HG02763 (cell line): ENCODE measurements around the gene GRIK2.
A peak's percentile ranks its signal among the peaks of the same experiment; 100 is the strongest.
"Not testable (repeated sequence)": the region's sequence is repeated elsewhere in the genome, so short reads cannot be mapped to it uniquely, and the experiment has no call there.

Experiments used
- ATAC-seq: cut with Tn5 transposase; IDR thresholded peaks from one replicate; pipeline ENCODE4 v1.9.1; 2021; ENCODE audit warnings: mild to moderate bottlenecking, moderate library complexity; ENCODE audit not compliant: unreplicated experiment

Gene GRIK2

DNA sequence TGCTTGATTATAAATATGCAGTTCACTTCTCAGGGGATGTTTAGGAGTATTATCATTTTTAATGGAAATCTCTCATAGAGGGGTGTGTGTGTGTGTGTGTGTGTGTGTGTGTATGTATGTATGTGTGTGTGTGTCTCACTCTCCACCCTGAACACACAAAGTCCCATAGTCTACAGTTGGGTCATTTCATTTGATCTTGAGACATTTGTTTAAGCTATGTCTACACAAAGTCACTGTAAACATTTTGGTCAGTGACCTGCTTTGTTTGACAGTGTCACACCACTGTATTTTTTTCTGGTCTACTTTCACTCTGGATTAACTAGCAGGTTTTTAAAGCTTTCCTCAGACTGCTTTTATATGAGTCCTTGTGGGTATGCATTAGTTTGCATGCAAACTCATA lies 215.2 kb downstream of the GRIK2 start:
- no peak for ATAC-seq

DNA sequence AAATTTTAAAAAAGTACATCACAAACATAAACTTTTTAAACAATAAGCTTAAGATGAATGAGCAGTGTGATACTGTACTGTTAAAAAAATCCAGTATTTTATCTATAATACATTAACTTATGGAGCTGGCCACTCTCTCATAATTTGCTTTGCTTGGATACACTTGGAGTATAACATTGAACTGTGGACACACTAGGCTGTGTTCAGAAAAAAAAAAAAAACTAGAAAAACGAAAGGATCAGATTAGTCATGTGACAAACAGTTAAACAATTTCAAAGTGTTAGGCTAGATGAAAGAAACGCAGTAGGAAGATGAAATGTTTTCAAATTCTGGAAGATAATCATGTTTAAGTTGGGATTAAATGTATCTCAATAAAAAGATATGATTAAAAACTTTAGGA lies 220.0 kb downstream of the GRIK2 start:
- no peak for ATAC-seq

DNA sequence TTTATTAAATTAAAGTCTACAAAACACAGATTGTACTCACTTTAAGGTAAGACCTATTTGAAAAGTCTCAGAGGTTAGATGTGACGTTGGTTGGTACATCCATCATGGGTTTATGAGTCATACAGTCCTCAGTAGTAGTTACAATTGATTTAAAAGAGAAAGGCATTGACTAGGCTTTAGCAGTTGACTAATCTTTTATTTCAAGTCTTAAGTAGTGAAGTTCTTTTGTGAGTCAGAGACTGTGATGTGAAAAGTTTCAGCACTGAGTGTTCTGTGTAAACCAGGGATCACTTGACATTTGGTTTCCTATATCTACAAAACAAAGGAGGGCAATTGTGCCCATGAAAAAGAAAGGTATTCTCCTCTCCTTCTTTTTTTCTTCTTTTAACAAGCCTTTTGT lies 221.3 kb downstream of the GRIK2 start:
- ATAC-seq: no peak

DNA sequence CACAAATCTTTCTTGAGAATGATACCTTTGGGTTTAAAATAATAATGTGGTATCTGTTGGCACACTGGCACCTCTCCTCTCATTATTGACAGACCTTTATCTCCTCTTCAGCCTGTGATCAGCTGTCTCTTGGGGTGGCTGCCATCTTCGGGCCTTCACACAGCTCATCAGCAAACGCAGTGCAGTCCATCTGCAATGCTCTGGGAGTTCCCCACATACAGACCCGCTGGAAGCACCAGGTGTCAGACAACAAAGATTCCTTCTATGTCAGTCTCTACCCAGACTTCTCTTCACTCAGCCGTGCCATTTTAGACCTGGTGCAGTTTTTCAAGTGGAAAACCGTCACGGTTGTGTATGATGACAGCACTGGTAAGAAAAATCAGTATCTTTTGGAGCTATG lies 232.8 kb downstream of the GRIK2 start:
- no peak for ATAC-seq

DNA sequence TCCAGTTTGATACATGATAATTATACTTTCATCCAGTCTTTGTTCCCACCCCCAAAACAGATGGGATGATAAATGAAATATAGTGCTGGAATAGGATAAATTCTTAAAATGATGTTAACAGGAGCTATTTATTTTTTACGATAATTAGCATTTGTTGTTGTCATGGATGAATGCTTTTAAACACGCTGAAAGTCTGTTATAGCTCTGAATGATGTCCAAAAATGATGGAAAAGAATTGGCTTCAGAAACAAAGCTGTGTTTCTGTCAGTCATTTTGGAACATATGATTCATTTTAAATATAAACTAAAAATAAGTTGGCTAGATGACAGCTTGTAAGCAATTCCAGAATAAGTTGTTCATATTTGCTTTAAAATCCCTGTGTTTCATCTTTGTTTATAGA lies 237.4 kb downstream of the GRIK2 start:
- no peak for ATAC-seq

DNA sequence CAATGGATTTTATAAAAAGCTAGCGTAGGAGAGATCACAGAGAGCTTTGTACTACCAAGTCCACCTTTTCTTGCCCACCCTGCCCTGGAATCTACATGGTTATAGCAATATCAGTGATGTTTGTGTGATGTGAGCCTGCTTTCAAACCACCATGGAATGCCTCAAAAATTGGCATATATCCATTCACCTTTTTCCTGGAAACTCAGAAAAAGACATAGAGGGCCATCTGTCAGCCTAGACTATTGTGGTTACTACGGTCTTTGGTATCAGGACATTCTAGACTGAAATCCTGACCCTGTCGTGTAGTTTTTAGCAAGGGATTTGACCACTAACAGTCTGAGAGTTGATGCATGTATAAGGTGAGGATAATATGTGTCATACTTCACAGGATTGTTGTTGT lies 239.6 kb downstream of the GRIK2 start:
- ATAC-seq: no peak

DNA sequence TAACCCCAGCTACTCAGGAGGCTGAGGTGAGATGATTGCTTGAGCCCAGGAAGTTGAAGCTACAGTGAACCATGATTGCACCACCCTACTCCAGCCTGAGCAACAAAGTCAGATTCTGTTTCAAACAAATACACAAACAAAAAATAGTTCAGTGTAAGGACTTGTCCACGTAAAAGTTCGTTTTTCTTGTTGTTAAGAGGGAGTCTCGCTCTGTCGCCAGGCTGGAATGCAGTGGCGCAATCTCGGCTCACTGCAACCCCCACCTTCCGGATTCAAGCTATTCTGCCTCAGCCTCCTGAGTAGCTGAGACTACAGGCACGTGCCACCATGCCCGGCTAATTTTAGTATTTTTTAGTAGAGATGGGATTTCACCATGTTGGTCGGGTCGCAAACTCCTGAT lies 245.4 kb downstream of the GRIK2 start:
- not testable (repeated sequence) for ATAC-seq

DNA sequence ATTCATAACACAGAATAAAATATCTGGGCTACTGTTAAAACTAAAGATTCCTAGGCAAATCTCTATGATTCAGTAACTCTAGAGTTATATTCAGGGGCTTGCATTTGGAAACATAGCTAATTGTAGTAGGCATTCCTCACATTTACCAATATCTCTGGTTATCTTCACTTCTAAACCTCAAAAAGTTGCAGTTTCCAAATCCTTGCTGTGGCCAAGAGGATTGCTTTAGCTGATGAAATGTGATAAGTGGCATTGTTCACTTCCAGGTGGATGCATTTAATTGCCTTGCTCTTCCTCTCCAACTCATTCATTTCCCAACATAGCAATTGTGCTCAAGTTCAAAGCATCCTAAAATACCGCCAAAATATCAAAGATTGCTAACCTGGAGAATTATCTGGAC lies 246.6 kb downstream of the GRIK2 start:
- no peak for ATAC-seq

DNA sequence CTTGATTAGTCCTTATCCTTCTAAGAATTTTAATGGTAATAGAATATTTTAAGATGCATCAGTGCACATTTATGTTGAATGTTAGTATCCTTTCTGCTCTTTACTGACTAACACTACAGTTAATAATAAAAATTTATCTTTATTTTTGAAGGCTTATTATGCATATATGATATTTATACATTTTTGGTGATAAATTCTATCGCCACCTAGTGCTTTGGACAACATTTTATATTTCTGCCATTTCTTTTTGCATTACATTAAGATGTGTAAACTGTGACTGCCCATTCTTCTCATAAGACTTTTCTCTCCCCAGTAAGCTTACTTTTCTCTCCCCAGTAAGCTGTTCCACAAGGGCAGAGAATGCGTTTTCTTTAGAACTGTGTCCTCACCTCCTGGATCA lies 252.3 kb downstream of the GRIK2 start:
- no peak for ATAC-seq

DNA sequence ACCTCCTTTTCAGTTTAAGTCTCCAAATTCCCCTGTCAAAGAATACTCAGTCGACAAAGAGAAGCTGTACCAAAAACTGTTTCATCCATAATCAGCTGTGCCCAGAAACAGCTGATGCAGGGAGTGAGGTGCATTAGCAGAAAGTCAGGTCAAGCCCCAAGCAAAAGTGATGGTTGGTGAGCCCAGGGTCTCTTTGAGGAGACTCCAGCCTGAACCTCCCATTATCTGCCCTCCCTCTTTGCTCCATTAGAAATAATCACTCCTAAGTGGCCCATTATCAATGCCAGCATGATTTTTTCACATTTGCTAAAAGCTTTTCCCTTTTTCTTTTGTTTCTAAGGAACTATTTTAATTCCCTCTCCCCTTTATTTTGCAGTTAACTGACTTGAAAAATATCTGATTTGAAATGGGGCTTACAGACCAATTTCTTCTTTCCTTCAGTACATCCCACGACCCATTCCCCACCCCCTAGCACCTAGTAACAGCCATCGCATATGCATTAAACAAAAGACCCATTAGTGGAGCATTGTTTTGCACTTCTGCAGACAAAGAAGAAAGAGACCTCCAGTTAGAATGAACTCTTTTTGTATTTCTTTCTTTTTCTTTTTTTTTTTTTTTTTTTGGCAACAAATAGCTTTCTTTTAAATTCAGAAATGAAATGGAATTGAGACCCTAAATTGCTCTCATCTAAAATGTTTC lies 257.0 kb downstream of the GRIK2 start:
- no peak for ATAC-seq

DNA sequence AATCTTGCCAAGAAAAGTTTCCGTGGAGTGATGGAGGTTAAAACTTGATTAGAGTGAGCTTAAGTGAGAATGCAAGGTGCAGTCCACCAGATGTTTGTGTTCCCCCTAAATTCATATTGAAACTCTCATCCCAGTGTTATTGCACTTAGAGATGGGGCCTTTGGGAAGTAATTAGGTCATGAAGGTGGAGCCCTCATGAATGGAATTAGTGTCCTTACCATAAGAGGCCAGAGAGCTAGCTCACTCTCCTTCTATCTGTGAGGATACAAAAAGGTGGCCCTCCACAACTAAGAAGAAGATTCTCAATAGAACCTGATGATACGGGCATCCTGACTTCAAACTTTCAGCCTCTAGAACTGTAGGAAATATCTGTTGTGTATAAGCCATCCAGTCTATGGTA lies 258.6 kb downstream of the GRIK2 start:
- ATAC-seq: no peak

DNA sequence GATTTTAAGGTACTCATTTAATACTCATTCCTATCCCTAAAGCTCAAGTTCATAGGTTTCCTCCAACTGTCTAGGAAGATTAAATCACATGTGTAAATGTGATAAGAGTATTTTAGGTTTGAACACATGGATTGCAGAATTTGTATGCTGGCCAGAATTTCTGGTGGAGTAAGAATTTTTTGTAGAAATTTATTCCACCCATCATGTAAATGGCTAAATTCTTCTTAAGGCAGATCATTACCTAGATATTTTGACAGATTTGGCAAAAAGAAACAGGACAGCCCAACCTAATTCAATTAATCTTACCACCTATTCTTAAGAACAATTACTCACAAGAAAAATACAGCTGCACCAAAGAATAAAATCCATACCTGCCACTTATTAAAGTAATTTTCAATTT lies 261.6 kb downstream of the GRIK2 start:
- no peak for ATAC-seq

DNA sequence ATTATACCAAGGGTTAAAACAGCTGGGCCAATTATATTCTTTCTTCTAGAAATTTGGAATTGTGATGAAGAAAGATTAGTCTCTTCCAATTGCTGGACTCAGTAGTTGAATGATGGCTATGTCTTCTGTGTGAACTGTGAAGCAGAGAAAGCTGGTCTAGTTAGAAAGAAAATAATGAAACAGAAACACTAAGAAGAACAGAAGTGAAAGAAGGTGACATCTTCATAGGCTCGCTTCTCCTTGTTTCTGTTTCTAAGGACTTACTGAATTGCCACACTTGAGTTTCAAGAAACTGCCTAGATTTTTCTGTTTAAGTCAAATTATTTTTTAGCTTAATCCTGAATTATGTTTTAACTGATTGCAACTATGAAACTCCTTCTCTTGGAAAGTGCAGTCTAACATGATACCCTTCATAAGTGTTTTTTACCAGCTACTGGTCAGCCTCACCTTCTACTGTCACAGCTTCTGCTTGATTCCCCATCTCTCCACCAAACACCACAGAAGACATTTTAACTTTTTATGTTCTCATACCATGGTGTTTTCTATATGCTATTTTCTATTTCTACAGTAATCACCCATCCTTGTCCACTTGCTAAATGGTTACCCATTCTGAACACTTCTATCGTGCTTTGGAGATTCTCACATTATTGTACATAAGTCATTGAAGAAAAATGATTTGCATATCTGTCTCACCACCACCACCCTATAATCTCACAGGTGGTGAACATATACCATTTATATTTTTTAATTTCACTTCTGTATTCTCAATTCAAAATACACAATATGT lies 268.8 kb downstream of the GRIK2 start:
- ATAC-seq: peak; percentile 70

DNA sequence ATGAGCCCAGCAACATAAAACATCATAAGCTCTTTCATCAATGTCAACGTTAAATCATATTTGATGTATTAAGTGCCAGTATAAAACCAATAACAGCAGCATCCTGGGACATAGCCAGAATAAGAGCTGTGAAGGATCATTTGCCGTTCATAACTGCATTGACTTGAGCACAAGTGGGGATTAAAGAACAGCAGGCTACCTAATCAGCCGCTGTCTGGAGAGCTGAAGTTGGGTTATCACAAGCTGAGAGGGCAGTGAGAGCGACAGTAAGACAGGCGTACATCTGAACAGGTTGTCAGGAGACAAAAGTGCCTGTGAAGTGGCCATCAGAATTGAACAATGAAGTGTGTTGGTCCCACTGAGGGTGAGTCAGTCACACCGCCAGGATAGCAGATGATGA lies 269.6 kb downstream of the GRIK2 start:
- no peak for ATAC-seq

DNA sequence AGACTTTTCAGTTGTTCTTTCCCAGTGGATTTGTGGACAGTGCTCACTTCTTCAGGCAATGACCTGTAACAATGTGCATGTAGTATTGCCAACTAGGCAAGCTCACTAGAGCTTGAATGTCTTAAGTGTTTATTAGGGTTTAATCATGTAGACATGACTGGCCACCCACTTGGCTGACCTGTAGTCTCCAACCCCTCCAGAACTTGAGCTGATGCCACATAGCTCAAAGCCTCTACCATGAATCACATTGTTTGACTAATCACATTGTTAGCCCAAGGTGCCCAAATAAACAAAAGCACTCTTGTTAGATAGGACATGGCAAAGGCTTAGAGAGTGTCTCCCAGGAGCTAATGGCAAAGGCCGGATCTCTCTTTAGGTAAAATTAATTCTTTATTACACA lies 272.7 kb downstream of the GRIK2 start:
- ATAC-seq: no peak

DNA sequence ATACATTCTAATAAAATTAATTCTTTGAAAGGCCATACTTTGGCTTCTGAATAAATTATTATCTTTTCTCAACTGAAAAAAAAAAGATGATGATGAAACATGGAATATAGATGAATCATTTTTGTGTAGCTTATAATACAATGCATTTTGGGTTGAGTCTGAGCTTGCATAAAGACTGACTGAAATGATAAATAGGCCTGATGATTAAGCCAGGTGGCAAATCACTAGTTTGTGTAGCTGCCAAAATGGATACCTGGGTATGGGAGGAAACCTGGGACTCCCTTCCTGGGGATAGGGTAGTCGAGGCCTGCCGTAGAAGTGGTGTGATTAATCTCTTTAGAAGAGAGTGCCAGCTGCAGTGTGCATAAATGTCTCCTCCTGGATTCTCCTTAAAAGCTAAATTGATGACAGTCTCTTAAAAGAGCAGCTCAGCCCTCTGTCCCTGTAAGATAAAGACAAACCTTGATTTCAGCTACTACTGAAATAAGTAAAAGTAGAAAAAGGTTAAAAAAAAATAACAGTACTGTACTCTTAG lies 275.1 kb downstream of the GRIK2 start:
- ATAC-seq: no peak

DNA sequence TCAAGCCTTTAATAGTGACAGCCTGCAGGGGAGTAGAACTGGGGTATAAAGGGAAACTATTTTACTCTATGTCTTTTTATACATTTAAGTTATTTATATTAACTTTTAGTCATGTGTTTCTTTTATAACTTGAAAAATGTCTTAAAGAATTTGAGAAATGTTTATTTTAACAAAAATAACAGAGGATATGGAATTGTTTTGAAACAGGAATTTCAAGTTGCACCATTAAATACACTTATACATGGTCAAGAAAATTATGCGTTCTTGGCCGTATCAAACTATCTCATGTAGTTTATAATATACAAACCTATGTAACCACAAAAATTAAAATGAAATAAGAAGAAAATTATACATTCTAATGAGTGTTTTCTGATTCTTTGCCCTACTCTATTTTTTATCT lies 282.7 kb downstream of the GRIK2 start:
- no peak for ATAC-seq

DNA sequence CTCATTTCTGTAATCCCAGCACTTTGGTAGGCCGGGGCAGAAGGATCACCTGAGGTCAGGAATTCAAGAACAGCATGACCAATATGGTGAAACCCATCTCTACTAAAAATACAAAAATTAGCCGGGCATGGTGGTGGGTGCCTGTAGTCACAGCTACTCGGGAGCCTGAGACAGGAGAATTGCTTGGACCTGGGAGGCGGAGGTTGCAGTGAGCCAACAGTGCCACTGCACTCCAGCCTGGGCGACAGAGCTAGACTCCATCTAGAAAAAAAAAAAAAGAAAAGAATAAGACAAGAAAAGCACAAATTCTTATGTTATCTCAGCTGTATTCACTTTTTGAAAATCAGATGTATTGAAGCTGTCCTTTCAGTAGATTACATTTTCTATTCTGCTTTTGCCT lies 289.4 kb downstream of the GRIK2 start:
- ATAC-seq: no peak

DNA sequence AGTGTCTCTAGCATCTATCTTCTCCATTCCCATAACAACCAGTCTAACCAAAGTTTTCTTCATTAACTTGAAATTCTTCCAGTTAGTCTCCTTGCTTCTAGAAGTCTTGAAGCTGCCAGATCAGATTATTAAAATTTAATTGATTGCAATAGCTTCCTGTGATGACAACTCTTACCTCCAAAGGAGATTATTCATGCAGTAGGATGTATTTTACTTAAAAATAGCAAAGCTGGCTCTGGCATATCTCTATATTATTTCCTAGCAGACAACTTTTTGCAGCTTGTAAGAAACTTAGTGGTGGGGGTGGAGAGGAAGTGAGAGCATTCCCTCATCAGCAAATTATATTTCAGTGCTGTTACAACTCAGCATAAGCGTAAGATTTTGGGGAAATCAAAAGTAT lies 290.4 kb downstream of the GRIK2 start:
- no peak for ATAC-seq

DNA sequence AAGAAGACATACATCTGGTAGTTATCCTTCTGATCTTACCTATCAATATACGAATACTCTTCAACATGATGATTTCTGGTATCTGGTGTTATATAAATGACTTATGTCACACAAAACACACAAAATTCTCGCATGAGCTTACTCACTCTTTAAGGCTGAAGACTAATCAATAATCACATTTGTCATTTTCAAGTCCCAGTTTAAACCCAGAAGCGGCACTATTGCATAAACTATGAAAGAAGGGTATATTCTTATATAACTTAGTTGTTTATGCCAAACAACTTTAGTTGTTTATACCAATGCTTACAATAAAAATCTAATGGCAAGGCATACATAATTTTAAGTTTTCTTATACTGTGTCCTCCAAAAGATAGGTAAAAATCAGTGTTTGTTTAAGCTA lies 293.1 kb downstream of the GRIK2 start:
- no peak for ATAC-seq

DNA sequence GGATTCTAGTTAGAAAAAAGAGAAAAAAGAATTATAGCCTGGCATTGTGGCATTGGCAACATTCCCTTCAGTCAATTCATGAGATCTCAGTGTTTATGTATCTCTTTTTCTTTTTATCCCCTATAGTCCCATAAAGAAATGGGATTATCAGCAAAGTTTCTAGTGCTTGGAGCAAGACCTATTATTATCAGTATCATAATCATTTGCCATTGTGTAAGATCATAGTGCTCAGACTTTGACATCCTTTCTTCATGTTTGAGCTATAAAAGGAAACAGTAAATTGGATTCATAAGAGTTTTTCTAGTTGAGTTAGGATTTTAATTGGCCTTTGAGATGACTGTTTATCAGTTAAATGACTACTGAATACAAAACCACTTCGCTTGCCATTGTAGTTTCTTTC lies 295.6 kb downstream of the GRIK2 start:
- no peak for ATAC-seq

DNA sequence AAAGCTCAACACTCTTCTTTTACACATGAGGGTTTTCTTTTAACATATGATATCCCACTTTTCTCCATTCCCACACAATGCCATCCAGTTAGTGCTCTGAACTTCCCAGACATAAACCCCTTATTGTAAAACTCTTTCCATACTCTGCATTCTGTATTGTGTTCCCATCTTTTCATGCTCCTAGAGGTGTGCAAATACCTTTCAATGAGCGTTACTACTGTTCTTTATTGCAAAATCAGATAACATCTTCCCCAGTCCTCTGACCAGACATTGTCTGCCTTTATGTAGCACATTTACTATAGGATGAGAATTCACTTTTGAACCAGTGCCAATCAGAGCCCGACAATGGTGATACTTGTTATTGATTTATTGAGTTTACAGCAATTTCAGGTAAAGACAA lies 296.2 kb downstream of the GRIK2 start:
- no peak for ATAC-seq
